ENCODE data around the gene SHCBP1L.

SHCBP1L gene

DNA sequence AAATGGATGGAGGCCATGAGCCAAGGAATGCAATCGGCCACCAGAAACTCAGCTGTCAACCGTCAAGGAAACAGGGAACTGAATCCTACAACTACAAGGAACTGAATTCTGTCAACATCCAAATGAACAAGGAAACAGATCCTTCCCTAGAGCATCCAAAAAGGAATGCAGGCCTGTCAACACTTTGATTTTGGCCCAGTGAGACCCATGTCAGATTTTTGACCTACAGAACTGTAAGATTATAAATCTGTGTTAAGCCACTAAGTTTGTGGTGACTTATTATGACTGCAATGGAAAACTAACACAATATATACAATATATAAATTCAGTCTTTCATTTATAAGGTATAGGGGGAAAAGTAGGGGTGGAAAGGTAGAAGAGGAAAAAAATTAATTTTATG is 55.3 kb downstream of the SHCBP1L start:
- TF ChIP-seq POLR2A (IDR thresholded peaks at IDR 0.05; ENCODE audit: low read length), result no peak
- TF ChIP-seq GATA1 (IDR thresholded peaks at IDR 0.05; ENCODE audit: low read depth, low read length), result no peak
- DNase-seq, result no peak

DNA sequence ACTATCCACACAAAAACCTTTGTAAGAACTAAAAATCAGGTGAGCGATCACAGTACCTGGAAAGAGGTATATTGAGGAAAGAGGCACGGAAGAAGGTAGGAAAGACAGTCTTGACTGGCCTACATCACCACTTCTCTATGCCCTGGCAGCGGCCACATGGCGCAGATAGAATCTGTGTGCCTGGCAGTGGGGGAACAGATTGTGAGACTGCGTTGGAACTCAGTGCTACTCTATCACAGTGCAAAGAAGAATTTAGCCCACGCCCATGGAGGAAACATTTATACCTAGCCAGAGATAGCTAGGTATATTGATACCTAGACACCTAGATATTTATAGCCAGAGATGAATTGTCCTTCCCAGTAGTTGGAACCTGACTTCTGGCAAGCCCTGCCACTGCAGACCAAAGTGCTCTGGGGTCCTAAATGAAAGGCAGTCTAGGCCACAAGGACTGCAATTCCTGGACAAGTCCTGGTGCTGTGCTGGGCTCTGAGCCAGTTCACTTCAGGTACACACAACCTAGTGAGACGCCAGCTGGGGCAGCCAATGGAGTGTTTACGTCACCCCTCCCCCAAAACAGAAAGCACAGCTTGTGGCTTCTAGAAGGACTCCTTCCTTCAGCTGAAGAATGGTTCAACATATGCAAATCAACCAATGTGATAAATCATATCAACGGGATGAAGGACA is 61.9 kb downstream of the SHCBP1L start:
- peak in 1 of 2 experiments; percentile 15 for DNase-seq

DNA sequence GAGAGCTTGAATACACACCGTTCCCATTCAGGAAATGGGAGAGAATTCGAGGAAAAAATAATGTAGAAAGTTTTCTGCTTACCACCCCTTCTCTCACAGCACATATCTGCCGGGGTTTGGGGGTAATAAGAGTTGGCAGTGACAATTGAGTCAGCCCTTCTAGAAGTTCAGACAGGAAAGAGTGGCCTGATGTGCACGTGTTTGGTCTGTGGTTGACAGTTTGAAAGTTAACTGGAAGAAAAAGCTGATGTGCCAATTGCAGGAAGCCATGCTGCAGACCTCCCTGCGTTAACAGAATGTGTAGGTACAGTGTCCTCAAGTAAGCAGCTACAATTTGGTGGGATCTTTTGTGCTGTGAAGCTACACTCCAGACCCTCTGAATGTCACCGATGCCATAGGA is 63.0 kb downstream of the SHCBP1L start:
- TF ChIP-seq POLR2A (IDR thresholded peaks at IDR 0.05; ENCODE audit: low read length), result no peak
- no peak for TF ChIP-seq GATA1 (IDR thresholded peaks at IDR 0.05; ENCODE audit: low read depth, low read length)
- peak in 1 of 2 experiments; percentile 8 for DNase-seq

More for the DNA sequence above, 61.9 kb downstream of the SHCBP1L start:
- TF ChIP-seq GATA1 (IDR thresholded peaks at IDR 0.05; ENCODE audit: low read depth, low read length) (no peak), POLR2A (IDR thresholded peaks at IDR 0.05; ENCODE audit: low read length) (no peak)

DNA sequence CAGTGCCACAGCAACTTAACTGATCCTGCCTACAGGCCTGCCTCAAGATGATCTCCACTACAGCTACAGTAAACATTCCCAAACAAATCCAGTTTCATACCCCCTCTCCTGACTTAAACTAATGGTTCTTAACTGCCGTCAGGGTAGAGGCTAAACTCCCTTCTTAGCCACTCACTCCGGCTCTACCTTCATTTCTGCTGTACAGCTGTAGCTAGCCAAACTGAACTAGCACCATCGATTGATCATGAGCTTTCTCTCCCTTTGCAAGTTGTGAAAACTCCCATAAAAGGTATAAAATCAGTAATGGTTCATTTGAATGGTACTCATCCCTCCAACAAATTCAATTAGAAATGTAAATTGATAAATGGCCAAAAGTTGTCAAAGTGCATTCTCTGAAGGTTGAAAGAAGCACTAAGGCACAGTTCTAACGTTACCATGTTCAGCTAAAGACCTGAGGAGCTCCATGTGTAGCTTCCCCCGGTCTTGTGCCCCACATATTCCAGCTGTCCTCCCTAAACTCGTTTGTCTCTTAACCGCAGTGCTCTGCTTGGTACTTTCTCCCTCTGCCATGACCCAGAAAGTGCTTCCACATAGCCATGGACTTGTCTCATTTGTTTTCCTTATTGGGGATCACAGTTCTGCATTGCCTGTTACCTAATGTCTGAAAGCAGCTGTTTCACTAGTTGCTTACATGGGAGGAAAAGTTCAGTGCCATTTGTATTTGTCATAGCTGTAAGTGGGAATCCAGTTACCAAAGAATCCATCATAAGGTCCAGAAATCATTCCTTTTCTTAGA is 64.0 kb downstream of the SHCBP1L start:
- TF ChIP-seq GATA1 (IDR thresholded peaks at IDR 0.05; ENCODE audit: low read depth, low read length), result no peak
- no peak for TF ChIP-seq POLR2A (IDR thresholded peaks at IDR 0.05; ENCODE audit: low read length)
- DNase-seq, result peak in 1 of 2 experiments; percentile 7

DNA sequence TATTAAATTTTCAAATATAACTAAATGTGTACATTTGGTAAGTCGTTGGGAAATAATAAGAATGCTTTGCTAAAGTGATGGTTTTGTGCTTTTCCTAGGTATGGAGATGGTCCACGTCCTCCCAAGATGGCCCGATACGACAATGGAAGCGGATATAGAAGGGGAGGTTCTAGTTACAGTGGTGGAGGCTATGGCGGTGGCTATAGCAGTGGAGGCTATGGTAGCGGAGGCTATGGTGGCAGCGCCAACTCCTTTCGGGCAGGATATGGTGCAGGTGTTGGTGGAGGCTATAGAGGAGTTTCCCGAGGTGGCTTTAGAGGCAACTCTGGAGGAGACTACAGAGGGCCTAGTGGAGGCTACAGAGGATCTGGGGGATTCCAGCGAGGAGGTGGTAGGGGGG is 66.0 kb downstream of the SHCBP1L start:
- no peak for DNase-seq
- TF ChIP-seq POLR2A (IDR thresholded peaks at IDR 0.05; ENCODE audit: low read length) (no peak), GATA1 (IDR thresholded peaks at IDR 0.05; ENCODE audit: low read depth, low read length) (no peak)

DNA sequence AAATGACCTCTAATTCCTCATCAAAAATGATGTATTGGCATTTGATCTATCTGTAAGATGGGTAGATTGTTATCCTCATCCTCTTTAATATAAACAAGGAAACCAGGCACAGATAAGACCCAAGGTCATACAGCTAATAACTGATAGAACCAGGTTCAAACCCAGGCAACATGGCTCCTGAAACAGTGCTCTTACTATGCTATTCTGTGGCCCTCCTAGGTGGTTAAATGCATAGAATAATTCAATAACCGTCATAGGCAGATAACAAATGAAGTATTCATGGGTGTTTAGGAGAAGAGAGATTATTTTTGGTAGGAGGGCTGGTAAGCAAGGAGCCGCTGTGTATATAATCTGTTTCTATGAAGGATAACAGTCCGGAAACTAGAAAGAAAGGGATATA is 67.4 kb downstream of the SHCBP1L start:
- TF ChIP-seq POLR2A (IDR thresholded peaks at IDR 0.05; ENCODE audit: low read length), result no peak
- TF ChIP-seq GATA1 (IDR thresholded peaks at IDR 0.05; ENCODE audit: low read depth, low read length), result no peak
- DNase-seq, result no peak

DNA sequence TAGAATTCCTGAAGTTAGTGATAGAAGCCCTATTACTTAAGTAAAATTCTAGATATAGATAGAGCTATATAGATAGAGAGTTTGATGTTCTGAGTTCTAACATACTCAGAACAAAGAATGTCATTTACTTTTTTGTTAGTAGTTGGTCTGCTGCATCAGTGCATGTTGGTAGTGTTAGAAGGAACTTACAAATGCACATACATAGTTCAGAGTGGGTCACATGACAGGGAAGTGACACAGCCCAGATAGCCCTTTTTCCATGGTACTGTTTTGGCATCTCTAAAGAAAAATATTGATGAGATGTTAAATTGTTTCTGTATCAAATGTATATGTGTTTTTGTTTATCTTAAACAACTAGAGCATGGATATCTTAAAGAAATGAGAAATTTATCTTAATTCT is 68.1 kb downstream of the SHCBP1L start:
- DNase-seq, result no peak
- no peak for TF ChIP-seq POLR2A (IDR thresholded peaks at IDR 0.05; ENCODE audit: low read length)
- TF ChIP-seq GATA1 (IDR thresholded peaks at IDR 0.05; ENCODE audit: low read depth, low read length), result no peak

DNA sequence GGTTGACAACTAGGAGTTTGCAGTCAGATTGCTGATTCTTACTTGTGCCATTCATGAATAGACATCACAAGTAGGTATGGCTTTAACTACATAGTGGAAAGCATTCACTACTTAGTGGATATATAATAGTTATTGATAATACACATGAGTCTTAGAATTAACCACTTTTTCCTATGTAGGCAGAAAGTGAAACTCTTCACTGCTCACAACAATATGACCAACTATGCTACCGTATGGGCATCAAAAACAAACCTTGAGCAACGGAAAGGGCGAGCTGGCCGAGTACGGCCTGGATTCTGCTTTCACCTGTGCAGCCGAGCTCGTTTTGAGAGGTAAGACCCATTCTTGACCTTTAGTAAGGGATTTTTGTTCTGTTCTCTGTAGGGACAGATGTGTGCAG is 75.1 kb downstream of the SHCBP1L start:
- DNase-seq, result no peak
- no peak for TF ChIP-seq POLR2A (IDR thresholded peaks at IDR 0.05; ENCODE audit: low read length)
- TF ChIP-seq GATA1 (IDR thresholded peaks at IDR 0.05; ENCODE audit: low read depth, low read length), result no peak

DNA sequence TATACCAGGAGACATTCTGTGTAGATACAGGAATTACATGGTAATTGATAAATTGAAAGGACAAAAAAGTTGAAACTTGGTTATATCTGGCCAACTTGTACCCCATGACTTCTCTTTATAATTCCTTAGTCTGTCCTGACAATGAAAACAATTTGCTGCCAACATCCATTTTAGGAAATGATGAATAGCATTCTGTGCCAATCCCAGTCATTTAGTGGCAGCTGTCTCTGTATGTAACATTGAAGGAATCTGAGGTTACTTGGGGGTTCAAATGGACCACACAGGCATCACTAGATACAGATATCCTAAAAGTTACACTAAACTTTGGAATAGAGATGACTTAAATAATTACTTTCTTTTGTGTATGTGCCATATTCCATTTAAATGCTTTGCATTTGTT is 75.6 kb downstream of the SHCBP1L start:
- no peak for DNase-seq
- TF ChIP-seq POLR2A (IDR thresholded peaks at IDR 0.05; ENCODE audit: low read length) (no peak), GATA1 (IDR thresholded peaks at IDR 0.05; ENCODE audit: low read depth, low read length) (no peak)

DNA sequence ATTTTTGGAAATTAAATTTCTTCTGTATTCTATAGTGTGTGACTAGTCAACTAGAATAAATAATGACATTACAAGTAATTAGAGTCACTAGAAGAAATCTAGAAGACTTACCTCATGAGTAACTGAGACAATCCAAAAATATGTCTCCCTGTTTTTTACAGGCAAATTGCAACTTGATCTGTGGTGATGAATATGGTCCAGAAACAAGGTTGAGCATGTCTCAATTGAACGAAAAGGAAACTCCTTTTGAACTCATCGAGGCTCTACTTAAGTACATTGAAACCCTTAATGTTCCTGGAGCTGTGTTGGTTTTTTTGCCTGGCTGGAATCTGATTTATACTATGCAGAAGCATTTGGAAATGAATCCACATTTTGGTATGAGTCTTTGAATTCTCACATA is 77.1 kb downstream of the SHCBP1L start:
- TF ChIP-seq POLR2A (IDR thresholded peaks at IDR 0.05; ENCODE audit: low read length) (no peak), GATA1 (IDR thresholded peaks at IDR 0.05; ENCODE audit: low read depth, low read length) (no peak)
- DNase-seq, result no peak

DNA sequence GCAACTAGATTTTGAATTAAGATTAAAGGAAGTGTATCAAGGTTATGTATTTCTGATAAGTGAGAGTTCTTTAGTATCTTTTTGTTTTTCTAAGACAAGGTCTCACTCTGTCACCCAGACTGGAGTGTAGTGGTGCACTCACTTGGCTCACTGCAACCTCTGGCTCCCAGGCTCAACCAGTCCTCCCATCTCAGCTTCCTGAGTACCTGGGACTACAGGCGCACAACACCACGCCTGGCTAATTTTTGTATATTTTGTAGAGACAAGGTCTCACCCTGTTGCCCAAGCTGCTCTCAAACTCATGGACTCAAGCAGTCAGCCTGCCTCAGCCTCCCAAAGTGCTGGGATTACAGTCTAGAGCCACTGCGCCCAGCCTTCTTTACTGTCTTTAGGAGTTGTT is 80.1 kb downstream of the SHCBP1L start:
- TF ChIP-seq GATA1 (IDR thresholded peaks at IDR 0.05; ENCODE audit: low read depth, low read length) (no peak), POLR2A (IDR thresholded peaks at IDR 0.05; ENCODE audit: low read length) (no peak)
- no peak for DNase-seq

DNA sequence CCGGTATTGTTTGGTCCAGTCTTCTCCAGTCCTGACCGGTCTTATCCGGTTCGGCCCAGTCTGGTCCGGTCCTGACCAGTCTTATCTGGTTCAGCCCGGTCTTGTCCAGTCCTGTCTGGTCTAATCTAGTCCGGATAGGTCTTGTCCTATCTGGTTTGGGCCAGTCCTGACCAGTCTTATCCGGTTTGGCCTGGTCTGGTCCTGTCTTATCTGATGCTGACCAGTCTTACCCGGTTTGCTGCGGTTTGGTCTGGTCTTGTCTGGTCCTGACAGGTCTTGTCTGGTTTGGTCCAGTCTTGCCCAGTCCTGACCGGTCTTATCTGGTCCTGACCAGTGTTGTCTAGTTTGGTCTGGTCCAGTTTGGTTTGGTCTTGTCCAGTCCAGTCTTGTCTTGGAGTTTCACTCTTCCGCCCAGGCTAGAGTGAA is 83.7 kb downstream of the SHCBP1L start:
- DNase-seq, result peak; percentile 20 to 41
- TF ChIP-seq POLR2A (IDR thresholded peaks at IDR 0.05; ENCODE audit: low read length) (no peak), GATA1 (IDR thresholded peaks at IDR 0.05; ENCODE audit: low read depth, low read length) (no peak)

DNA sequence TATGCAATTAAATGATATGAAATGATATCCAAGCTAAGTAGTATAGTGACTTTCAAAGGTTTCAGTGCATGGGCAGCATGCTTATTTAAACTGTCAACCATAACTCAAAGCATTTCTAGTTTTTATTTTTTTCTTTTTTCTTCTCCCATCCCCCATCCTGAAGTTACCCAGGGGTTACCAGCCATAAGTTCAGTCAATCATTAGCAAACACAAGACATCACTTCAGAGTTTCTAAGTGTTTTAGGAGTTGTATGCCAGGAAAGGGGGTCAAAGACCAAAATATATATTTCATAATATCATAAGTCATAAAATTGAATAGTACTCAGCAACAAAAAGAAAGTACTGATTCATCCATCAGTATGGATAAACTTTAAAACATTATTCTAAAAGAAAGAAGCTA is 85.1 kb downstream of the SHCBP1L start:
- TF ChIP-seq GATA1 (IDR thresholded peaks at IDR 0.05; ENCODE audit: low read depth, low read length), result no peak
- TF ChIP-seq POLR2A (IDR thresholded peaks at IDR 0.05; ENCODE audit: low read length), result no peak
- no peak for DNase-seq

DNA sequence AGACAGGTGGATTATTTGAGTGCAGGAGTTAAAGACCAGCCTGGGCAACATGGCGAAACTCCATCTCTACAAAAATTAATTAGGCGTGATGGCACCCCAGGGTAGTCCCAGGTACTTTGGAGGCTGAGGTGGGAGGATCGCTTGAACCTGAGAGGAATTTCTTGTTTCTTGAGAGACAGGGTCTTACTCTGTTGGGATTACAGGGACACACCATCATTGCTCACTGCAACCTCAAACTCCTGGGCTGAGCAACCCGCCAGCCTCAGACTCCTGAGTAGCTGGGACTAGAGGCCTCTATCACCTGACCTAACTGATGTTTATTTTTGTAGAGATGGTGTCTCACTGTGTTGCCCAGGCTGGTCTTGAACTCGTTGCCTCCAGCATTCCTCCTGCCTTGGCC is 89.0 kb downstream of the SHCBP1L start:
- no peak for TF ChIP-seq POLR2A (IDR thresholded peaks at IDR 0.05; ENCODE audit: low read length)
- TF ChIP-seq GATA1 (IDR thresholded peaks at IDR 0.05; ENCODE audit: low read depth, low read length), result no peak

DNA sequence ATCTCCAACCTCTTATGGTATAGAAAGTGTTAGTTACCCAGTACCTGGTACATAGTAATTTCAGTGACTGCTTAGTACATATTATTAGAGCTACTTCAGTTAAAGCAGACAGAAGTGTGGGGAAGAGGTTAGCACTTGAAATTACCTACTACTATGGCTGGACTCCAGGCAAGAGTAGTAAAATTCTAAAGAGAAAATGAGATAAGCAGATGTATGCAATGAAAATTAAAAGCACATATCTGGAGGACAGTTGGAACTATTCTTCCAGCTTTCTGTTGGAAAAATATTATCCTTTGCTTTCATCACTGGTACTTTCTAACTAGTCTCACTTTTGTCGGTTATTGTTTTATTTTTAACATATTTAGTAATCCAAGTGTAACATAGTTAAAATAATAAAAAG is 90.1 kb downstream of the SHCBP1L start:
- DNase-seq, result no peak
- TF ChIP-seq POLR2A (IDR thresholded peaks at IDR 0.05; ENCODE audit: low read length) (no peak), GATA1 (IDR thresholded peaks at IDR 0.05; ENCODE audit: low read depth, low read length) (no peak)

More for the DNA sequence above, 89.0 kb downstream of the SHCBP1L start:
- DNase-seq, result no peak
